SK-N-SH (cell line): ENCODE data around the gene SYNC. TPM values are rescaled to one million over a fixed set of nuclear protein-coding genes. Genes with fewer than 3 reads are reported as not detected.
A peak's percentile ranks its signal among the peaks of the same experiment; 100 is the strongest.

Experiments
- CTCF ChIA-PET: fragments of 300-600, 350-600 bp; formaldehyde crosslinking; extraction: SDS; loops from one replicate; lab custom pipeline; 2021; lab: Yijun Ruan, JAX
- POLR2A ChIA-PET: fragments of 350-600 bp; sonication (Branson Sonifier 250); formaldehyde crosslinking; extraction: SDS; loops from one replicate; lab custom pipeline; 2020; ENCODE audit warnings: antibody characterized with exemption, inconsistent platforms; lab: Yijun Ruan, JAX
- DNase-seq: peaks from one replicate; pipeline ENCODE4 v3.0.0; 2012
- H2AFZ ChIP-seq: fragments of 200-600 bp; sonication (generic); 2 replicates; pipeline ENCODE4 v1.8.1; 2016; ENCODE audit warnings: antibody characterized with exemption, mild to moderate bottlenecking, low read depth
- H3F3A ChIP-seq: fragments of 200-600 bp; sonication (generic); replicated peaks from 2 replicates; pipeline ENCODE3; 2016; ENCODE audit warnings: antibody characterized with exemption, mild to moderate bottlenecking; ENCODE audit not compliant: insufficient read depth
- H3K27ac ChIP-seq, 2 experiments: fragments of 200-500 bp in 1 of 2; fragments of 200-600 bp in 1 of 2; sonication (Bioruptor generic) in 1 of 2; sonication (generic), shearing (Covaris generic) in 1 of 2; 2 replicates each; pipeline versions ENCODE4 v1.5.1 to v1.6.1; 2014 to 2016; ENCODE audit warnings: low read depth in 2 of 2, inconsistent platforms in 1 of 2, low read length in 1 of 2, mild to moderate bottlenecking in 1 of 2, mixed read lengths in 1 of 2
- H3K27me3 ChIP-seq: fragments of 200-600 bp; sonication (generic), shearing (Covaris generic); 2 replicates; pipeline ENCODE4 v1.6.1; 2016; ENCODE audit warnings: mixed run types; ENCODE audit not compliant: insufficient read depth
- H3K36me3 ChIP-seq, 2 experiments: fragments of 200-500 bp in 1 of 2; fragments of 200-600 bp in 1 of 2; sonication (Bioruptor generic) in 1 of 2; sonication (generic) in 1 of 2; replicated peaks in 1 of 2; 2 replicates each; pipeline versions ENCODE3 to v1.5.1; 2014 to 2016; ENCODE audit warnings: low read length in 1 of 2, mild to moderate bottlenecking in 1 of 2; ENCODE audit not compliant: insufficient read depth in 2 of 2, control insufficient read depth in 1 of 2
- H3K4me1 ChIP-seq, 2 experiments: fragments of 200-500 bp in 1 of 2; fragments of 200-600 bp in 1 of 2; sonication (Bioruptor generic) in 1 of 2; sonication (generic), shearing (Covaris generic) in 1 of 2; 2 replicates each; pipeline versions ENCODE4 v1.5.1 to v1.6.1; 2014 to 2016; ENCODE audit warnings: low read depth in 1 of 2, low read length in 1 of 2, mixed run types in 1 of 2; ENCODE audit not compliant: insufficient read depth in 2 of 2, control insufficient read depth in 1 of 2
- H3K4me2 ChIP-seq: fragments of 200-600 bp; sonication (generic), shearing (Covaris generic); 2 replicates; pipeline ENCODE4 v1.6.1; 2017; ENCODE audit warnings: mixed run types
- H3K4me3 ChIP-seq, 2 experiments: fragments of 200-500 bp in 1 of 2; fragments of 200-600 bp in 1 of 2; sonication (Bioruptor generic) in 1 of 2; sonication (generic), shearing (Covaris generic) in 1 of 2; 2 replicates each; pipeline versions ENCODE4 v1.5.1 to v1.8.1; 2014 to 2016; ENCODE audit warnings: low read depth in 2 of 2, inconsistent platforms in 1 of 2, low read length in 1 of 2, mild to moderate bottlenecking in 1 of 2, mixed read lengths in 1 of 2, moderate library complexity in 1 of 2
- H3K79me2 ChIP-seq: fragments of 200-600 bp; sonication (generic); 2 replicates; pipeline ENCODE4 v1.8.1; 2017; ENCODE audit warnings: mild to moderate bottlenecking; ENCODE audit not compliant: insufficient read depth
- H3K9ac ChIP-seq: fragments of 200-600 bp; sonication (generic); 2 replicates; pipeline ENCODE4 v1.6.1; 2017; ENCODE audit warnings: mixed run types
- H3K9me2 ChIP-seq: fragments of 200-600 bp; sonication (generic); 2 replicates; pipeline ENCODE4 v1.6.1; 2017; ENCODE audit warnings: mixed run types
- H3K9me3 ChIP-seq: fragments of 200-600 bp; sonication (generic); 2 replicates; pipeline ENCODE4 v1.6.1; 2017; ENCODE audit warnings: mixed run types, mild to moderate bottlenecking, moderate library complexity
- H4K20me1 ChIP-seq: fragments of 200-600 bp; sonication (generic); 2 replicates; pipeline ENCODE4 v1.6.1; 2017; ENCODE audit warnings: mild to moderate bottlenecking, mixed run types; ENCODE audit not compliant: insufficient read depth
- CHD2 ChIP-seq: fragments of 150-350 bp; IDR thresholded peaks from 2 replicates; pipeline ENCODE4 v1.6.1; 2018; ENCODE audit warnings: low read length; ENCODE audit not compliant: partially characterized antibody
- ELF1 ChIP-seq: IDR thresholded peaks from 2 replicates; pipeline ENCODE4 v1.4.0; 2012
- FOXJ3 ChIP-seq: sonication (generic); formaldehyde crosslinking; IDR thresholded peaks from 2 replicates; pipeline ENCODE4 v1.5.1; 2020; ENCODE audit warnings: mild to moderate bottlenecking, missing genetic modification reagents
- GABPA ChIP-seq: IDR thresholded peaks from 2 replicates; pipeline ENCODE4 v1.4.0; 2012; ENCODE audit warnings: low read depth, mild to moderate bottlenecking
- GATA2 ChIP-seq: sonication (generic); formaldehyde crosslinking; IDR thresholded peaks from 2 replicates; pipeline ENCODE4 v1.5.0; 2020; ENCODE audit warnings: mild to moderate bottlenecking, missing genetic modification reagents
- MEF2A ChIP-seq: IDR thresholded peaks from 2 replicates; pipeline ENCODE4 v1.4.0; 2012; ENCODE audit warnings: low read depth, borderline replicate concordance
- NRF1 ChIP-seq: IDR thresholded peaks from 2 replicates; pipeline ENCODE4 v1.6.1; 2012; ENCODE audit warnings: low read depth, mild to moderate bottlenecking, low read length
- POLR2AphosphoS5 ChIP-seq: IDR thresholded peaks from 2 replicates; pipeline ENCODE4 v1.6.1; 2012; ENCODE audit warnings: low read depth, low read length
- SIN3A ChIP-seq: IDR thresholded peaks from 2 replicates; pipeline ENCODE4 v1.6.1; 2012; ENCODE audit warnings: low read depth, mild to moderate bottlenecking, low read length, moderate library complexity, borderline replicate concordance
- TEAD4 ChIP-seq: IDR thresholded peaks from 2 replicates; pipeline ENCODE4 v1.4.0; 2012; ENCODE audit warnings: mild to moderate bottlenecking, borderline replicate concordance; ENCODE audit not compliant: insufficient read depth
- YY1 ChIP-seq: IDR thresholded peaks from 2 replicates; pipeline ENCODE4 v1.4.0; 2012; ENCODE audit warnings: low read depth, mild to moderate bottlenecking
- WGBS: methylation state at CpG from one replicate; pipeline ENCODE4 v1.1.6; 2017; ENCODE audit warnings: low lambda C conversion rate; 5-methylcytosine and 5-hydroxymethylcytosine counted together
- polyA plus RNA-seq, 3 experiments: library from polyadenylated mRNA; depleted of rRNA; stranded (reverse); fragments of >200 nt; gene quantifications; 2 replicates each; pipeline ENCODE4 v1.2.3, GENCODE V29; 2012
- TF ChIP-seq, protein P1 (sequence below): IDR thresholded peaks from 2 replicates; pipeline ENCODE4 v1.4.0; 2012; ENCODE audit warnings: low read depth

Gene SYNC
- polyA plus RNA-seq, 1 of the 3 experiments (the other 2 are of a cell fraction), result 25.6 TPM

DNA sequence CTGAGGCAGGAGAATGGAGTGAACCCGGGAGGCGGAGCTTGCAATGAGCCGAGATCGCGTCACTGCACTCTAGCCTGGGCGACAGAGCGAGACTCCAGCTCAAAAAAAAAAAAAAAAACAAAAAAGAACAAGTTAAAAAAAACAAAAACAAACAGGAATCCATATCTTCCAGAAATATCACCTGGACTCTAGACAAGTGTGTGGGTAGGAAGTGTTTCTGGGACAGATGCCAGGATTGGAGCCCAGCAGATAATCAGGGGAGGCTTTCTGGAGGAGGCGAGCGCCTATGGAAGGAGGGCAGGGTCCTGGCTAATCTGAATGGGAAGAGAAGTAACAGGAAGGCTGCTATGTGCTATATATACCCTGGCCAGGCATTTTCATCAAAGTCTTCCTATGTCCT, 43.6 kb upstream of the SYNC start:
- no peaks in the 10 kb centered on the region for H4K20me1 ChIP-seq
- 91% methylated on average over 9 of the region's 9 CpGs for WGBS
- no peaks in the 10 kb centered on the region for H3K36me3 ChIP-seq
- no peak for DNase-seq
- H3K4me3 ChIP-seq, result no peak overlapping the region
- peaks cover 6% of the 10 kb centered on the region; the same call in 1 of the 2 replicates for H3K79me2 ChIP-seq
- CTCF ChIA-PET, result interaction anchor here (1.0 to 3.3 kb wide), 4 partner anchors 10 to 34 kb away, joined by 3 to 12 read pairs (median 12); no protein-coding TSS in a partner anchor
- H3K27ac ChIP-seq, result no peak overlapping the region
- no peaks in the 10 kb centered on the region for H3K9me2 ChIP-seq
- H3K27me3 ChIP-seq, result no peaks in the 10 kb centered on the region
- peaks cover 0 to 14% of the 10 kb centered on the region in 2 experiments; a peak in 1 of 4 replicates for H3K4me1 ChIP-seq
- H2AFZ ChIP-seq, result no peak overlapping the region
- no peak overlapping the region for H3K9ac ChIP-seq
- H3K4me2 ChIP-seq, result no peak overlapping the region
- H3K9me3 ChIP-seq, result no peaks in the 10 kb centered on the region
- POLR2A ChIA-PET, result interaction anchor here (1.4 kb wide), 1 partner anchor 13 kb away, joined by 3 read pairs; no protein-coding TSS in a partner anchor
- H3F3A ChIP-seq, result peaks cover 3% of the 10 kb centered on the region
- TF ChIP-seq CHD2 (no peak), TEAD4 (no peak), FOXJ3 (no peak), GATA2 (CRISPR knock-in tag) (no peak)

DNA sequence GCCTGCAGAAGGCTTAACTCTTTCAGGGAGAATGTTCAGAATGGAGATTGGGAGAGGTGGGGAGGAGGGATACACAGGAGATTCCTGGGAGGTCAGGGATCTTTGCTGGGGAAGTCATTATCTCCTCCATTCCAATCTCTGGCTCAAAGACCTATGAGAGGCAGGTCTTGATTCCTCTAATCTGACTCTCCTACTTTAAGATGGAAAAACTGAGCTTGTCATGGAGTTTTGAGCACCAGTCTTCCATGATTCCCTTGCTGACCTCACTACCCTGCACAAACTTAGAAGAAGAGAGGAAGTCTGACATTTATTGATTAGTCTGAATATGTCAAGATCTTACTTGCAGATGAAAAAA, 41.5 kb upstream of the SYNC start:
- DNase-seq, result no peak
- H3K4me3 ChIP-seq, result no peak overlapping the region
- H3K27ac ChIP-seq, result no peak overlapping the region
- no peaks in the 10 kb centered on the region for H3K27me3 ChIP-seq
- H3K36me3 ChIP-seq, result no peaks in the 10 kb centered on the region
- H3K9me3 ChIP-seq, result no peaks in the 10 kb centered on the region
- ChIA-PET CTCF (interaction anchor here (1.2 to 3.3 kb wide), 5 partner anchors 12 to 129 kb away, joined by 3 to 12 read pairs (median 8); no protein-coding TSS in a partner anchor), POLR2A (no interaction called here)
- H3K79me2 ChIP-seq, result peaks cover 6% of the 10 kb centered on the region; the same call in 1 of the 2 replicates
- H4K20me1 ChIP-seq, result no peaks in the 10 kb centered on the region
- no peak for TF ChIP-seq POLR2AphosphoS5
- no peak for TF ChIP-seq ELF1
- TF ChIP-seq GATA2 (CRISPR knock-in tag), result no peak
- H3F3A ChIP-seq, result peaks cover 3% of the 10 kb centered on the region
- H3K9me2 ChIP-seq, result no peaks in the 10 kb centered on the region
- H3K9ac ChIP-seq, result no peak overlapping the region
- peaks cover 0 to 23% of the 10 kb centered on the region in 2 experiments; a peak in 1 of 4 replicates for H3K4me1 ChIP-seq
- no peak overlapping the region for H2AFZ ChIP-seq
- no peak overlapping the region for H3K4me2 ChIP-seq

DNA sequence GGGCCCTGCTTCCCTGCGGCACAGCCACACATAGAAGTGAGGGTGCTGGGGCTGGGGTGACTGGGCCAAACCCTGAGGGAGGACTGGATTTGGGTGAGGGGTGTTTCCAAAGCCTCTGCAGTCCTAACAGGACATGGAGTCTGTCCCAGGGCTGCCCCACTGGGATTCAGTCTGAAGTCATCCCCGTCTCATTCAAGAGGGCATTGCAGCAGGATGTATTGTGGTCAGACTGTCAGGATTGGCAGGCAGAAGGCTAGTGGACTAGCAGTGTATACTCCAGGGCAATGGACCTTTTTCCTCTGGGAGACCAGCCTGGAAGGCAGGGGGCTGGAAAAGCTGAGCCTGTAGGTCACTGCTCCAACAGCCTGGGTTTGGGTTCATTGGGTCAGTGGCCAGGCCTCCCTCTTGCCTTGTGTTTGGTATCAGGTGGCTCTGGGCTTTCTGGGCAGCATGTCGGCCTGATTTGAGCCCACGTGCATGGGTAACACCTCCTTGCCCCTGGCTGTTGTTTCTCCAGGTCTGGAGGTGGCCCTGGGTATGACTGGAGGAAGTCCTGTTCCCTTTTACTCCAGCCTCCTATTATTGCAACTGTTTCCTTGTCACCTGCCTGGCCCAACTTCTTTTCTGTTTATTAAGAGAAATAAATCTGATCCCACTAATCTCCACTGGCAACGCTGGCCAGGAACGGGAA, 41.0 kb upstream of the SYNC start:
- no peaks in the 10 kb centered on the region for H3K27me3 ChIP-seq
- H4K20me1 ChIP-seq, result no peaks in the 10 kb centered on the region
- no peak for DNase-seq
- no peak for TF ChIP-seq SIN3A
- no peak for TF ChIP-seq MEF2A
- no peak for TF ChIP-seq YY1
- TF ChIP-seq NRF1, result no peak
- TF ChIP-seq, protein P1, sequence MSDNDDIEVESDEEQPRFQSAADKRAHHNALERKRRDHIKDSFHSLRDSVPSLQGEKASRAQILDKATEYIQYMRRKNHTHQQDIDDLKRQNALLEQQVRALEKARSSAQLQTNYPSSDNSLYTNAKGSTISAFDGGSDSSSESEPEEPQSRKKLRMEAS, result no peak
- TF ChIP-seq GABPA, result no peak
- TF ChIP-seq, all 33 proteins: peak for 0
- ChIA-PET POLR2A (no interaction called here), CTCF (interaction anchor here (1.2 to 3.3 kb wide), 5 partner anchors 12 to 31 kb away, joined by 3 to 14 read pairs (median 11); no protein-coding TSS in a partner anchor)
- H3K9me3 ChIP-seq, result no peaks in the 10 kb centered on the region
- no peak overlapping the region for H3K27ac ChIP-seq
- H2AFZ ChIP-seq, result no peak overlapping the region
- peaks cover 3% of the 10 kb centered on the region for H3F3A ChIP-seq
- peak overlapping the region; percentile 95; the same call in 1 of the 2 replicates for H3K4me2 ChIP-seq
- peaks cover 6% of the 10 kb centered on the region; the same call in 1 of the 2 replicates for H3K79me2 ChIP-seq
- peaks cover 0 to 23% of the 10 kb centered on the region in 2 experiments; a peak in 1 of 4 replicates for H3K4me1 ChIP-seq
- no peak overlapping the region for H3K9ac ChIP-seq
- no peaks in the 10 kb centered on the region for H3K36me3 ChIP-seq
- peak overlapping the region in 1 of 2 experiments; percentile 64; a peak in 1 of 4 replicates for H3K4me3 ChIP-seq
- WGBS, result 51% methylated on average over 2 of the region's 6 CpGs
- no peaks in the 10 kb centered on the region for H3K9me2 ChIP-seq
